ENCODE measurements around the gene PTAFR. TPM values are rescaled to one million over a fixed set of nuclear protein-coding genes. Genes with fewer than 3 reads are reported as not detected.

PTAFR gene
- total RNA-seq, 4 donors from 2014 or later, result 3.5 to 11.1 (median 5.9) TPM

DNA sequence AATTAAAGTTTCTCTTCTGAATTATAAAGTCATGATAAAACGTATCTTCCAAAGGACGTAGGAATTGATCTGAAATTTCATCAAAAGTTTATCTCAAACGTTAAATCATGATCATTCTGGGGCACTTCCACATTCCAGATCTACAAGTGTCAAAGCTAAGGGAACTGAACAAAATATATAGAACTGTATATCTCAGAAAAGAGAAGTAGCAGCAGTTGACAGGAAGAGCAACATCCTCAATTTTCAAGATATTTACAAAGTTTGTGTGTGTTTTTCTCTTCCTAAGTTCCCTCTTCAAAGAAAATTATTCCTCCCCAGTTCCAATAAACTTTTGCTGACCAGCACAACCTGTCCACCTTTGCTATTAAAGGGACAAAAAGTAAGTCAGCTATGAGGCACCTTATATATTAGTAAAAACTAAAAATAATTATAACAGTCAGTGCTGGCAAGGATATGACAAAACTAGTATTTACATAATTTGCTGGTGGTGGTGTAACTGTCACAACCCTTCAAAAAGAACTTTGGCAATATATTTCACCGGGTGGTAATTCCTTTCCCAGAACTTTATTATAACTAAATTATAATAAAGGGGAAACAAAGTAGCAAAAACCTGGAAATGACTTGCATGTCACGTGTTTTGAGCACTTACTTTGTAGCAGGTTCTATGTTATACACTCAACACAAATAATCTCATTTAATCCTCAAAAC is 49.6 kb downstream of the PTAFR start:
- Histone ChIP-seq H3K27me3 (peaks cover 0 to 9% of the 10 kb centered on the region in 2 donors), H3K4me1 (no peaks in the 10 kb centered on the region), H3K36me3 (no peaks in the 10 kb centered on the region), H3K27ac (peak overlapping the region in 1 of 4 donors; percentile 20), H3K4me3 (no peak overlapping the region), H3K9me3 (no peaks in the 10 kb centered on the region)
- no peak for DNase-seq (ENCODE audit: low spot score in 2 of 2)
- WGBS, 2 donors, result 72 to 73% methylated on average over 5 of the region's 5 CpGs
- no peak for TF ChIP-seq EP300 (IDR thresholded peaks at IDR 0.05)
- TF ChIP-seq, protein P1, sequence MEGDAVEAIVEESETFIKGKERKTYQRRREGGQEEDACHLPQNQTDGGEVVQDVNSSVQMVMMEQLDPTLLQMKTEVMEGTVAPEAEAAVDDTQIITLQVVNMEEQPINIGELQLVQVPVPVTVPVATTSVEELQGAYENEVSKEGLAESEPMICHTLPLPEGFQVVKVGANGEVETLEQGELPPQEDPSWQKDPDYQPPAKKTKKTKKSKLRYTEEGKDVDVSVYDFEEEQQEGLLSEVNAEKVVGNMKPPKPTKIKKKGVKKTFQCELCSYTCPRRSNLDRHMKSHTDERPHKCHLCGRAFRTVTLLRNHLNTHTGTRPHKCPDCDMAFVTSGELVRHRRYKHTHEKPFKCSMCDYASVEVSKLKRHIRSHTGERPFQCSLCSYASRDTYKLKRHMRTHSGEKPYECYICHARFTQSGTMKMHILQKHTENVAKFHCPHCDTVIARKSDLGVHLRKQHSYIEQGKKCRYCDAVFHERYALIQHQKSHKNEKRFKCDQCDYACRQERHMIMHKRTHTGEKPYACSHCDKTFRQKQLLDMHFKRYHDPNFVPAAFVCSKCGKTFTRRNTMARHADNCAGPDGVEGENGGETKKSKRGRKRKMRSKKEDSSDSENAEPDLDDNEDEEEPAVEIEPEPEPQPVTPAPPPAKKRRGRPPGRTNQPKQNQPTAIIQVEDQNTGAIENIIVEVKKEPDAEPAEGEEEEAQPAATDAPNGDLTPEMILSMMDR (IDR thresholded peaks at IDR 0.05), result no peak
- no peak for TF ChIP-seq POLR2A (IDR thresholded peaks at IDR 0.05)

DNA sequence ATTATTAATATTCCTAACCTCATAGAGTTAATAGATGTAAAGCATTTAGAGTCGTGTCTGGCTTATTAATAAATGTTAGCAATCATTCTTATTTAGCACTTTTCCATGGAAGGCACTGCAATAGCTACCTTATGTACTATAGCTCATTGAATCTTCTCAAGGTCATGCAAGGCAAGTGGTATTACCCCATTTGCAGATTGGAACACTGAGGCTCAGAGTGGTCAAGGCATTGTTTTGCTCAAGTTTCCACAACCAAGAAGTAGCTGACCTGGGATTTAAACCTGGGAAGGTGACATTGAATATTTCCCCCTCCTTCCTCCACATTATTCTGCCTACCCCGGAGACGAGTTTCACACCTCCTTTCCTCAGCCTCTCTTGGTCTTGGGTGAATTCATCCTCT is 50.3 kb downstream of the PTAFR start:
- TF ChIP-seq EP300 (IDR thresholded peaks at IDR 0.05) (no peak), POLR2A (IDR thresholded peaks at IDR 0.05) (no peak)
- TF ChIP-seq, protein P1 (IDR thresholded peaks at IDR 0.05), result no peak
- Histone ChIP-seq H3K27me3 (peaks cover 0 to 9% of the 10 kb centered on the region in 2 donors), H3K4me3 (peak overlapping the region in 1 of 4 donors; percentile 5), H3K4me1 (no peaks in the 10 kb centered on the region), H3K9me3 (no peaks in the 10 kb centered on the region), H3K36me3 (no peaks in the 10 kb centered on the region), H3K27ac (no peak overlapping the region)
- no peak for DNase-seq (ENCODE audit: low spot score in 2 of 2)
- WGBS, 2 donors, result 61 to 68% methylated on average over 3 of the region's 3 CpGs

DNA sequence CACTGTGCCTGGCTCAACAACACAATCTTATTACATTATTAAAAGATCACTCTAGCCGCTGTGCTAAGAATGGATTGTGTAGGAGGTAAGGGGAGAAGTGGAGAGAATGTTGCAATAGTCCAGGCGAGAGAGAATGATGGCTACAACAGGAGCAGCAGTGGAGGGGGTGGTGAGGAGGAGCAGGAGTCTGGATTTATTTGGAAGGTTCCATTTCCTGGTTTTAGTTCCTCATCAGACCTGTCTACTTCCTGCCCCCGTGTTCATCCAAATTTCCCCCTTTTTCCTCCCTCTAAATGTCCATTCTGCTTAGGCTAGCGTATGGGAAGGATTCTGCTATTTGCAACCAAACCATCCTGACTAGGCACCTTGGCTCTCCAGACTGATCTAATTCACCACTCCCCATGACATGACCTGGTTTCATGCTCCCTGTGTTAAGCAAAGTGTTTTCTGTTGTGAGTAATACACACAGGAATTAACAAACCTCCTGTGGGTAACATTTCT is 53.0 kb downstream of the PTAFR start:
- DNase-seq (ENCODE audit: low spot score in 2 of 2), result no peak
- Histone ChIP-seq H3K9me3 (no peaks in the 10 kb centered on the region), H3K27ac (no peak overlapping the region), H3K27me3 (no peaks in the 10 kb centered on the region), H3K4me3 (no peak overlapping the region), H3K4me1 (no peaks in the 10 kb centered on the region), H3K36me3 (no peaks in the 10 kb centered on the region)
- WGBS, 2 donors, result 43 to 51% methylated on average over 4 of the region's 4 CpGs
- TF ChIP-seq EP300 (IDR thresholded peaks at IDR 0.05), result no peak
- TF ChIP-seq POLR2A (IDR thresholded peaks at IDR 0.05), result no peak

DNA sequence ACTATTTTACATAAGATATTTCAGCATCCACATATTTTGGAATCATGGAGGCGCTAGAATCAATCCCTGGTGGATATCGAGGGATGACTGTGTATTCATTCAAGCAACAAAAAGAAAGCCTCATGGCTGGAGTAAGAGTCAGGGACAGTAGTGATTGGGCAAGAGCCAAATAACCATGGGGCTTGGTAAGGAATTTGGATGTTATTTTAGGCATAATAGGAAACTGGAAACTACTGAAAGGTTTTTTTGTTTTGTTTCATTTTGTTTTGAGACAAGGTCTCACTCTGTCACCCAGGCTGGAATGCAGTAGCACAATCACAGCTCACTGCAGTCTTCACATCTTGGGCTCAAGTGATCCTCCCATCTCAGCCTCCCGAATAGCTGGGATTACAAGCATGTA is 54.3 kb downstream of the PTAFR start:
- DNase-seq (ENCODE audit: low spot score in 2 of 2), result no peak
- TF ChIP-seq EP300 (IDR thresholded peaks at IDR 0.05) (no peak), POLR2A (IDR thresholded peaks at IDR 0.05) (no peak)
- TF ChIP-seq, protein P1 (IDR thresholded peaks at IDR 0.05), result no peak
- H3K27ac ChIP-seq, result no peak overlapping the region

DNA sequence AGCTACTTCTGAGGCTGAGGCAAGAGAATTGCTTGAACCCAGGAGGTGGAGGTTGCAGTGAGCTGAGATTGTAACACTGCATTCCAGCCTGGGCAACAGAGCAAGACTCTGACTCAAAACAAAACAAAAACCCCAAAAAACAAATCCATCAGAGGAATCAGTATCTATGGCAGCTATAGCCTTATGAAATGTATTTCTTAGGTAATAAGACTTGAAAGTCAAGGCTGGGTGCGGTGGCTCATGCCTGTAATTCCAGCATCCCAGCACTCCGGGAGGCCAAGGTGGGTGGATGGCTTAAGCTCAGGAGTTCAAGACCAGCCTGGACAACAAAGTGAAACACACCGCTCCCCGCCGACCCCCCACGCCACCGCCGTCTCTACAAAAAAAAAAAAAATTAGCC is 56.9 kb downstream of the PTAFR start:
- Histone ChIP-seq H3K9me3 (no peaks in the 10 kb centered on the region), H3K27me3 (no peaks in the 10 kb centered on the region), H3K4me3 (no peak overlapping the region), H3K4me1 (no peaks in the 10 kb centered on the region), H3K27ac (no peak overlapping the region), H3K36me3 (no peaks in the 10 kb centered on the region)
- 95 to 96% methylated on average over 8 of the region's 8 CpGs for WGBS, 2 donors
- DNase-seq (ENCODE audit: low spot score in 2 of 2), result no peak
- no peak for TF ChIP-seq EP300 (IDR thresholded peaks at IDR 0.05)
- no peak for TF ChIP-seq POLR2A (IDR thresholded peaks at IDR 0.05)
- TF ChIP-seq, protein P1 (IDR thresholded peaks at IDR 0.05), result no peak

More for the DNA sequence above, 54.3 kb downstream of the PTAFR start:
- no peaks in the 10 kb centered on the region for H3K36me3 ChIP-seq
- no peaks in the 10 kb centered on the region for H3K4me1 ChIP-seq
- no peak overlapping the region for H3K4me3 ChIP-seq
- H3K27me3 ChIP-seq, result no peaks in the 10 kb centered on the region
- no peaks in the 10 kb centered on the region for H3K9me3 ChIP-seq
- 36 to 46% methylated on average over 3 of the region's 3 CpGs for WGBS, 2 donors

Data from tibial nerve (tissue), 4 donors.